Measurements from ENCODE around the gene MAPK1IP1L. TPM values are rescaled to one million over a fixed set of nuclear protein-coding genes. Genes with fewer than 3 reads are reported as not detected.

MAPK1IP1L gene
- total RNA-seq, 4 donors from 2014 or later: 8.5 to 88.7 (median 27.9) TPM

DNA sequence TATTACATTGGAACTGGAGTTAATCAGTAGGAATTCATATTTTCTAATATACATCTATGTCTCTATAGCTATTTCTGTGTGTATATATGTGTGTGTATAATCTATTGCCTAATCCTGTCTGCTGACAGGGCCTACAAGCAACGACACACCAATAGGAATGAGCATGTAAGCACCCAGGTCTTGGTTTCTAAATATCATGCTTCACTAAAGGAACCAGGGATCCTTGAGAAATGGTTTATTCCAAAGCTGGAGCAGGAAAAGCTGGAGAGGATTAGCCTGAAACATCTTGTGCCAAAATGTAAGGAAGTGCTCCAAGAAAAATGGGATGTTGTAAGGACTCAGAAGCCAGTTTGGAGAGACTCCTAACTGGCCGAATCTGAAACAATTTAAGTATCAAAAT lies 48.3 kb downstream of the MAPK1IP1L start:
- no peak for TF ChIP-seq CTCF (IDR thresholded peaks at IDR 0.05)
- no peak for TF ChIP-seq POLR2A (IDR thresholded peaks at IDR 0.05)
- no peaks in the 10 kb centered on the region for H3K27me3 ChIP-seq
- H3K27ac ChIP-seq: peak overlapping the region; percentile 66 to 96
- peaks cover 19 to 31% of the 10 kb centered on the region in 2 donors for H3K4me1 ChIP-seq
- DNase-seq: peak in 1 of 2 donors; percentile 27
- H3K4me3 ChIP-seq: no peak overlapping the region
- intact Hi-C loops (cut with DNase I; ENCODE audit: low total_unique reads): no loop called here
- H3K36me3 ChIP-seq: no peaks in the 10 kb centered on the region
- H3K9me3 ChIP-seq: no peaks in the 10 kb centered on the region

- Histone ChIP-seq H3K9me3 (no peaks in the 10 kb centered on the region), H3K4me3 (no peak overlapping the region), H3K4me1 (peaks cover 19 to 31% of the 10 kb centered on the region in 2 donors), H3K36me3 (no peaks in the 10 kb centered on the region), H3K27ac (peak overlapping the region; percentile 96 to 98), H3K27me3 (no peaks in the 10 kb centered on the region)
- intact Hi-C loops (cut with DNase I; ENCODE audit: low total_unique reads): no loop called here
- no peak for TF ChIP-seq POLR2A (IDR thresholded peaks at IDR 0.05)
- TF ChIP-seq CTCF (IDR thresholded peaks at IDR 0.05): no peak
- no peak for DNase-seq
These were observed 50.3 kb downstream of the MAPK1IP1L start for GRCh38 chr14:55101698-55102097.

GRCh38 chr14:55102141-55102621 lies 50.7 kb downstream of the MAPK1IP1L start:
- Histone ChIP-seq H3K36me3 (no peaks in the 10 kb centered on the region), H3K4me1 (peaks cover 19 to 31% of the 10 kb centered on the region in 2 donors), H3K9me3 (no peaks in the 10 kb centered on the region), H3K4me3 (no peak overlapping the region), H3K27ac (peak overlapping the region; percentile 96 to 98), H3K27me3 (no peaks in the 10 kb centered on the region)
- DNase-seq: peak; percentile 78 to 85
- intact Hi-C loops (cut with DNase I; ENCODE audit: low total_unique reads): no loop called here
- TF ChIP-seq CTCF (IDR thresholded peaks at IDR 0.05): peak in 1 of 4 experiments; percentile 15
- peak; percentile 35 to 36 for TF ChIP-seq POLR2A (IDR thresholded peaks at IDR 0.05)

GRCh38 chr14:55103005-55103640 lies 51.7 kb downstream of the MAPK1IP1L start:
- Histone ChIP-seq H3K27ac (peak overlapping the region; percentile 96 to 98), H3K4me3 (no peak overlapping the region), H3K9me3 (no peaks in the 10 kb centered on the region), H3K36me3 (no peaks in the 10 kb centered on the region), H3K4me1 (peaks cover 22 to 31% of the 10 kb centered on the region in 2 donors), H3K27me3 (no peaks in the 10 kb centered on the region)
- DNase-seq: peak; percentile 89 to 94
- TF ChIP-seq POLR2A (IDR thresholded peaks at IDR 0.05): peak; percentile 34 to 55
- TF ChIP-seq CTCF (IDR thresholded peaks at IDR 0.05): peak in 1 of 4 experiments; percentile 4
- intact Hi-C loops (cut with DNase I; ENCODE audit: low total_unique reads): no loop called here
